ENCODE measurements around the gene CPED1.

Gene CPED1

DNA sequence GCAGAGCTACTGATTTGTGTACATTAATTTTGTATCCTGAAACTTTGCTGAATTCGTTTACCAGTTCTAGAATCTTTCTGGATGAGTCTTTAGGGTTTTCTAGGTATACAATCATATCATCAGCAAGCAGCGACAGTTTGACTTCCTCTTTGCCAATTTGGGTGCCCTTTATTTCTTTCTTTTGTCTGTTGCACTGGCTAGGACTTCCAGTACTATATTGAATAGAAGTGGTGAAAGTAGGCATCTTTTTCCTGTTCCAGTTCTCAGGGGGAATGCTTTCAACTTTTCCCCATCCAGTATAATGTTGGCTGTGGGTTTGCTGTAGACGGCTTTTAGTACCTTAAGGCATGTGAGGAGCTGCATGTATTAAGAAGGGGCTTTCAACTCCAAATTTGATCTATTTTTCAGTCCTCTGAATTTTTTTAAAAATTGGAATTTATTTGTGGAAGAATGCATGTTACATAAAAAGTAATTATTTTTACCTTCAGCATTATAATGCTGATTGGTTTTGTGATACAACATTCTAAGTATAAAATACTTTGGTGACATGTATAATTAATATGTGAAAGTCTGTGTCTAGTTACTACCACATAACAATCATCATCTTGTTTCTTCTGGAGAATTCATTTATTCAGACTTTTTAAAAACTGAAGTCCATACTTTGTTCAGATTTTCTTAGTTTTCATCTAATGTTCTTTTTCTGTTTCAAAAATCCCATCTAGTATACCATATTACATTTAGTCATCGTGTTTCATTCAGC is 49.6 kb downstream of the CPED1 start:
- H3K4me3 ChIP-seq (ENCODE audit: low read length): no peak overlapping the region
- DNase-seq (ENCODE audit: low read depth): no peak
- TF ChIP-seq, protein P1, sequence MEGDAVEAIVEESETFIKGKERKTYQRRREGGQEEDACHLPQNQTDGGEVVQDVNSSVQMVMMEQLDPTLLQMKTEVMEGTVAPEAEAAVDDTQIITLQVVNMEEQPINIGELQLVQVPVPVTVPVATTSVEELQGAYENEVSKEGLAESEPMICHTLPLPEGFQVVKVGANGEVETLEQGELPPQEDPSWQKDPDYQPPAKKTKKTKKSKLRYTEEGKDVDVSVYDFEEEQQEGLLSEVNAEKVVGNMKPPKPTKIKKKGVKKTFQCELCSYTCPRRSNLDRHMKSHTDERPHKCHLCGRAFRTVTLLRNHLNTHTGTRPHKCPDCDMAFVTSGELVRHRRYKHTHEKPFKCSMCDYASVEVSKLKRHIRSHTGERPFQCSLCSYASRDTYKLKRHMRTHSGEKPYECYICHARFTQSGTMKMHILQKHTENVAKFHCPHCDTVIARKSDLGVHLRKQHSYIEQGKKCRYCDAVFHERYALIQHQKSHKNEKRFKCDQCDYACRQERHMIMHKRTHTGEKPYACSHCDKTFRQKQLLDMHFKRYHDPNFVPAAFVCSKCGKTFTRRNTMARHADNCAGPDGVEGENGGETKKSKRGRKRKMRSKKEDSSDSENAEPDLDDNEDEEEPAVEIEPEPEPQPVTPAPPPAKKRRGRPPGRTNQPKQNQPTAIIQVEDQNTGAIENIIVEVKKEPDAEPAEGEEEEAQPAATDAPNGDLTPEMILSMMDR (conservative IDR thresholded peaks at IDR 0.05; ENCODE audit: low read length): no peak

GRCh38 chr7:121038717-121039509 is 50.4 kb downstream of the CPED1 start:
- no peak for DNase-seq (ENCODE audit: low read depth)
- no peak overlapping the region for H3K4me3 ChIP-seq (ENCODE audit: low read length)
- TF ChIP-seq, protein P1 (conservative IDR thresholded peaks at IDR 0.05; ENCODE audit: low read length): no peak

DNA sequence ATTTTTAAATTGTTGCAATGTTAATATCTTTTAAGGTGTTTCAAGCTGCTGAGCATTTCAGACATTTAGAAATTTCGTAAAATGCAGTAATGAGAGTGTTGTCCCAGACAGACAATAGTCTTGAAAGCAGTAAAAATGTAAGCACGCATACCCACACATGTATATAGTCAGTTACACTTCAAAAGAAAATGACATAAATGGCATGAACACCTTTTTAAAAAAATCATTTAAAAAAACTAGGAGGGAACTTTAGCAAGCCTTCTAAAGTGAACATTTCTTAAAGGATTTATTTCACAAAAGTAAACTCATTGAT is 51.0 kb downstream of the CPED1 start:
- no peak overlapping the region for H3K4me3 ChIP-seq (ENCODE audit: low read length)
- TF ChIP-seq, protein P1 (conservative IDR thresholded peaks at IDR 0.05; ENCODE audit: low read length): no peak
- DNase-seq (ENCODE audit: low read depth): no peak

DNA sequence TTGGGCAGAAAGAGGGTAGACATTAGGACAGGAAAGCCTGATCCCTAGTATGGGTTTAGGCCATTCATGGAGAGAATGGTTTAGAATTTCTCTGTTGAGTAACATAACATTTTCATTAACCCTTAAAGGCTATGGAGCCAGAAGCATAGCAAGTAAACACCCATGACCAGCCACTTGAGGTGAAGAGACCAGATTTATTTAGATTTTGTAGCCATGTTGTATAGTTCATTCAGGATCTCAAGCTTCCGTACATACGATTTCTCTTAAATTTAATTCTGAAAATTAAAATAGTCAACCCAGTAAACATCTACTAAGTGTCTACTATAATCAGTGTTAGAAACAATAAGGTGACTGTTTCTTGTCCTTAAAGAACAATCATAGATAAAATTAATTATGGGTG is 51.5 kb downstream of the CPED1 start:
- no peak for DNase-seq (ENCODE audit: low read depth)
- no peak overlapping the region for H3K4me3 ChIP-seq (ENCODE audit: low read length)
- TF ChIP-seq, protein P1 (conservative IDR thresholded peaks at IDR 0.05; ENCODE audit: low read length): no peak

DNA sequence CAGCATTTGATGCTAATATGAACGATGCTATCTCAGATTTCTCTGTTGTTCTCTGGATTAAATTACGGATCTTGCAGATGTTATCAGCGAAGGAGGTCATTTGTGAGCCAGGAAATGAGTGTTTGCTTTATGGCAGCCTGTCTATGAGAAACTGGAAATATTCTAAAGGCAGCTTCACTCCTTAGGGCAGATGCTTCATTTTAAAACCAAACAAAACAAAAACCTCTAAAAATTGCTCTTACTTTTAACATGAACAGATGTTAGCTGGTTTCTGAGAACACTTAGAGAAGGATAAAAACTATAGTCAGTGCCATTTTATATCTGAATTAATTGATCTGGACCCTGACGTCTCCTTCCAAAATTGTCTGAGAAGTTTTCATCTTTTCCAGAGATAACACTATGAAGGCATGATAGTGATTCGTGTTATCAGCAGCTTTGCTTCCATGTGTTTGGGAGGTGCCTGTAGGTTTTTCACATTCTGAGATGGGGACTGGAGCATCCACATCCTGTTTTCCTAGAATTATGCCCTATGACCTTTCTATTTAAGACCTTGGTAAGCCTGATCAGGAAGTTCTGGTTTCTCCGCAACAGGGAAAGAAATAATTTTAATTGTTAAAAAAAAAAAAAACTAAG is 53.1 kb downstream of the CPED1 start:
- H3K4me3 ChIP-seq (ENCODE audit: low read length): no peak overlapping the region
- DNase-seq (ENCODE audit: low read depth): no peak
- TF ChIP-seq, protein P1 (conservative IDR thresholded peaks at IDR 0.05; ENCODE audit: low read length): no peak

DNA sequence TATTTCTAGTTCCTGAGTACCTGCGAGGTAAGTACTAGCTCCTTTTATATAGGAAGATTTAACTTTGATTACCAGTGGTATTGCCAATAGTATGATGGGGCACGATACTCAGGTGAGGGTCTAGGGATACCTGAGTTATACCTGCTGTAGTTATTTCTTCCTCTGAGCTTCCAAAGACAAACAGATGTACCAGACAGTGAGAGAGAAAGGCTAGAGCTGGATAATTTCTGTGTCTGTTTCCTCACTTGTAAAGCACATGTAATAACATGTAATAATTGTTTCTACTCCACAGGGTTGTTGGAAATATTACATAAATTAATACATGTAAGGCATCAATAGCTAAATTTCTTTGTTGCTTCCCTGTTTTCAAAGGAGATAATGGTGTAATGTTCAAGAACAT is 53.7 kb downstream of the CPED1 start:
- H3K4me3 ChIP-seq (ENCODE audit: low read length): no peak overlapping the region
- DNase-seq (ENCODE audit: low read depth): no peak
- TF ChIP-seq, protein P1 (conservative IDR thresholded peaks at IDR 0.05; ENCODE audit: low read length): no peak

Data from AG10803 (cell line).